SH-SY5Y (cell line): ENCODE data around the gene NCOR1.

Experiments used
- GATA2 ChIP-seq: IDR thresholded peaks from 2 replicates; pipeline ENCODE4 v1.6.1; 2011; ENCODE audit warnings: mild to moderate bottlenecking, low read depth, low read length
- GATA3 ChIP-seq: IDR thresholded peaks from 2 replicates; pipeline ENCODE4 v1.6.1; 2011; ENCODE audit warnings: low read depth, mild to moderate bottlenecking, low read length, moderate library complexity

GRCh38 chr17:16061631-16062030 is 153.7 kb downstream of the NCOR1 start:
- no peak for TF ChIP-seq GATA2
- no peak for TF ChIP-seq GATA3
